HG02852 (cell line): ENCODE measurements around the gene RELL2.
A peak's percentile ranks its signal among the peaks of the same experiment; 100 is the strongest.

ENCODE experiments used
- ATAC-seq: cut with Tn5 transposase; IDR thresholded peaks from one replicate; pipeline ENCODE4 v1.9.1; 2021; ENCODE audit warnings: mild to moderate bottlenecking, moderate library complexity; ENCODE audit not compliant: unreplicated experiment

Gene RELL2

GRCh38 chr5:141649056-141649688 lies 12.4 kb downstream of the RELL2 start:
- ATAC-seq = no peak

GRCh38 chr5:141649972-141650371 lies 13.2 kb downstream of the RELL2 start:
- no peak for ATAC-seq

DNA sequence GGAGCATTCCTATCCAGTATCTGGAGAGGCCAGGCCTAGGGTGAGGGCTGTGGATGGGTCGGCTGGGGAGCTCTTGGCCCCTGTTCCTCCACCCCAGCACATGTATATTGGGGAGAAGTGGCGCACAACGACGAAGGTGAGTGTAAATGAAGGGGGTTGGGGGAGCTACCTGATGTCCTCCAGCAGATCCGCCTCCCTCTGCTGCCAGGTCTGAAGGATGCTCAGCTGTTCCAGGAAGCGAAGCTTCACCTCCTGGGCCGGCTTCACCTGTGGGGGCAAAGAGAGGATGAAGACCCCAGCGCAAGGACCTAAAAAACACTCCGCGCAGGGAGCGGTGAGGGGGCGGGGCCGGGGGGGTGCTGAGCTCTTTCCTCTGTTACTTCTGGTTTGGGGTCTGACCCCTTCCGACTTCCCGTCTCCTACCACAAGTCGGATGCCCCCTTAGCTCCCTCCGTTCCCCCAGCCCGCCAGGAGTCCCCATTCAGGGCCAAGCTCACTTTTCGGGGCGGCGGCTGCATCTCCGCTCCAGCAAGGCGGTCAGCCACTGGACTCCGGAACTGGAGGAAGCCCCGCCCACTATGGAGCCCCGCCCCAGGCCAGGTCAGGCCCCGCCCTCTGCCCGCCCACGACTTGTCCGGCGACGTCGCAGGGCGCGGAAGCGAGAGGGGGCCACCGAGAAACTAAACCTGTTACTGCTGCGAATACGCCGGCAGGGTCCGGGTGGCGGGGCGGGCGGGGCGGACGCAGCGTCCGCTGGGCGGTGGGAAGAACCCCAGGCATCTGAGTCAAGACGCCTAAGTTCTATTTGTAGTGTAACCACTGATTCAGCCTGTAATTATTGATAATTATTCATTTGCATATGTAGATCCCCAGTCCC lies 14.3 kb downstream of the RELL2 start, which contains the start of gene FCHSD1:
Gene FCHSD1 (minus strand): TSS at position 568 of the 877 bp plus-strand sequence. CDS start 50 bp downstream, at position 518.
- ATAC-seq = peak; percentile 96

DNA sequence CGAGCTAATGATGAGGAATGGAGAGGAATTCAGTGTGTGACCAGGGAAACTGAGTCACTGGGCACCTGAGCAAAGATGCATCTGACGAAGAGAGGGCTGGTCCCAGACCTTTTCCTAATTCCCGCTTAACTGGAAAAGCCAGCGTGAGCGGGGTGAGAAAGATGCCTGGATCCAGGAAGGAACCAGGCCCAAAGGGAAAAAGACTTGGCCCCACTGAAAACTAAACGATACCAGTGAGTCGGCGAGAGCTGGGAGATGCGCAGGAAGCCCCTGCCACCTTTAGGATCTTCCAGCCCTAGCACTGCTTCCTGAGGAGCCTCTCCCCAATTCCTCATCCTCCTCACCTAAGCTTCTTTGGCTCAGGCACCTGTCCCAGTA lies 14.9 kb downstream of the RELL2 start:
- no peak for ATAC-seq

GRCh38 chr5:141654298-141654697 lies 17.5 kb downstream of the RELL2 start:
- no peak for ATAC-seq

- ATAC-seq = no peak
Observed at GRCh38 chr5:141655020-141655419, 18.2 kb downstream of the RELL2 start.

- no peak for ATAC-seq
Observed at GRCh38 chr5:141656396-141656795, 19.6 kb downstream of the RELL2 start.

DNA sequence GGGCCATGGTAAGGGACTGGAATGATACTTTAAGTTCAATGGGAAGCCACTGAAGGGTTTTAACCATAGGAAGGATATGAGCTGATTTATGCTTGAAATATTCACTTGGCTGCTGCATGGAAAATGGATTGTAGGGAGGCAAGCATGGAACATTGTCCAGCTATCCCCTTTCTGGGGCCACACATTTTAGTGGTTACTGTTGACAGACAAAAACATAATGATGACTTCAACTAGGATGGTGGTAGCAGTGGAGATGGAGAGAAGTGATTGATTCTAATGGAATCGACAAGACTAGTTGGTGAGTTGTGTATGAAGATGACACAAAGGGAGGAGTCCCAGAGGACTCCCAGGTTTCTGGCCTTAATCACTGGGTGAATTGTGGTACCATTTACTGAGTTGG lies 20.6 kb downstream of the RELL2 start:
- ATAC-seq = no peak

DNA sequence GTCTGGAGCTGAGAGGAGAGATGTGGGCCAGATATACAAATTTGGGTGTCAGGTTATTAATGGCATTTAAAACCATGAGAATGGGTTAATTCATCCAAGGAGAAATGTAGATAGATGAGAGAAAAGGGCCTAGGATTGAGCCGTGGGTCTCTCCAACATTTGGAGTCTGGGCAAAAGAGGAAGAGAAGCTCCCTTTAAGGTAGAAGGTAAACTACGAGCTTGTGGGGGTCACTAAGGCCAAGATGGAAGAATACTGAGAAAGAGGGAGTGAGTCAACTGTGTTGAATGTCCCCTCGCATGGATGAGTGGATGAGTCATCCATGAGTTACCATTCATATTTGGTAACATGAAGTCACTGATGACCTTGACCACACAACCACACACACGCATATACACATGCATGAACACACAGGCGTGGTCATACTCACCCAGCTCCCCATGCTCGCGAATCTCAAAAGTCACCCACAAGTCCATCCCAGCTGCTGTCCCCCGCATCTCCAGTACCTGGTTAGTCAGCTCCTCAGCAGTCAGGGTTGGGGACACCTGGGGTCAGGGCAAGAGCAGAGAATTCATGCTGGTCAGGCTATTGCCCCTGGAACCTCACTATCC lies 21.2 kb downstream of the RELL2 start:
- peak; percentile 82 for ATAC-seq

- ATAC-seq = no peak
Observed at GRCh38 chr5:141662028-141662427, 25.2 kb downstream of the RELL2 start.

- no peak for ATAC-seq
Observed at GRCh38 chr5:141663506-141663905, 26.7 kb downstream of the RELL2 start.

GRCh38 chr5:141664733-141665461 lies 28.1 kb downstream of the RELL2 start:
- ATAC-seq = peak; percentile 92

DNA sequence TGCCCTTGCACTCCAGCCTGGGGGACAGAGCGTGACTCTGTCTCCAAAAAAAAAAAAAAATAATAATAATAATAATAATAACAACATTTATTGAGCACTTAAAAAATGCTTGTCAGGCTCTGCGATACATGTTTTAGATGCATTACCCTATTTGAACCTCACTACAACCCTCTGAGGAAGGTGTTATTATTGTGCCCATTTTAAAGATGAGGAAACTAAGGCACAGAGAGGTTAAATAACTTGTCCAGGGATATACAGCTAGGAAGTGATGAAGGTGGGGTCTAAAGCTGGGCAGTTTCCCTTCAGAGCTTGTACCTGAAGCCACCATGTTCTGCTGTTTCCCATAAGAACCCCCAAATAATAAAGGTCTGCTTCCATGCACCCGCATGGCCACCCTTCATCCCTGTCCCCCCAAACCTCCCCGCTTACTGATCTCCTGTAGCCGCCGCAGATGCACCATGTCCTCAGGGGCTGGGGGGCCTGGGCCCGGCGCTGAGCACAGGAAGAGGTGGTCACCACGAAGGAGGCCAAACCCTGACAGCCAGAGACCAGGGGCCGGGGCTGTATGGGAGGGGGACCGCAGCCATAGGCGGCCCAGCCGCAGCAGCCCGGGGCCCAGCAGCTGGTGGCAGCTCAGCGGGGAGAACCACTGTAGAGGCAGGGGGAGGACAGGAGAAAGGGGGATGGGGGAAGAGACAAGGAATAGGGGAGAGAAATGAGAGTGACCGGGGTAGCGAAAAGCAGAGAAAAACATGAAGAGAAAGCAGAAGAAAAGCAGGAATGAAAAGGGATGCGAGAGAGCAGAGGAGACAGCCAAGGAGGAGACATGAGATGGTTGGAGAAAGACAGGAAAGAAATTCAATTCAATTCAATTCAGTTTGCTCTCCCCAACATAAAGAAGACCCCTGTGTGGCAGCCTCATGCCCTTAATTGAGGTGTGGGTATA lies 29.5 kb downstream of the RELL2 start:
- no peak for ATAC-seq

DNA sequence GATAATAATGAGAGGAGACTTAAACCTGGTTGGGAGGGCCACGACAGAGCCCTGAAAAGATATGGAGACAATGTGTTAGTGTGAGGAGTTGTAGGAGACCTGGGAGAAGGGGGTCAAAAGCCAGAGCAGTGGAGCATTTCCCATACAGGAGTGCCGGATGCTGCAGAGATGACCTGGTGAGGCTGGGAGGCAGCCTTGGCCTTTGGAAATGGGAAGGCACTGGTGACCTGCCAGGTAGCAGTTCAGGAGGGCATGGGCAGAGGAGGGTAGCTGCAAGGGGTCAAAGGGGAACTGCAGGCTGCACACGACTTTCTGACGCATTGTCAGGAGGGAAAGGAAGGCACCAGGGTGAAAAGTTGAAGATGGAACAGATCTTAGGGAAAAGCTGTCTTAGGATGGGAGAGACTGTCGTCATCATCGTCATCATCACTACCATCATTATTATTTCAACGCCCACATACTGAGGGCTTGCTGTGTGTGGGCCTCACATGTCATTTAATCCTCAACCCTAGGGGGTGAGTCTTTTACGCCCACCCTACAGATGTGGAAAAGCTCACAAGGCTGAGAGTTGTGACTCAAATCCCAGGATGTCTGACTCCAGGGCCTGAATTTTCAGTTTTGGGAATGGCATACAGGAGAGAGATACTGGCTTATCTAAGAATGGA lies 31.9 kb downstream of the RELL2 start:
- no peak for ATAC-seq

DNA sequence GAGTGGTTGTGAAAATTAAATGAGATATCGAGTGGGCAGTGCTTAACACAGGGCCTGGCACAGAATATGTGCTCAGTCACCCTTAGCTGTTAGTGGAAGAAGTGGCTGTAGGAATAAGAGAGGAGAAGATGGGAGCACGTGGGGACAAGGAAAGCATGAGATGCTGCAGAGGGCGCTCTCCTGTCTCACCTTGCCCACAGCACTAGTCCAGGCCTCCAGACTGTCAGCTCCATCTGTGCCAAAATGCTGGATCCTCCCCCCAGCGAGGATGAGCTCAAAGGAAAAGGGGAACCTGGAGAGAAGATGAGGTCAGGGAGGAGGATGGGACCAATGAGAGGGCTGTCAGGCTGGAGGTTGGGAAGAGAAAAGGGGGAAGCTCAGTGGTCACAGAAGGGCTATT lies 32.7 kb downstream of the RELL2 start:
- ATAC-seq = no peak

- no peak for ATAC-seq
Observed at GRCh38 chr5:141672071-141672840, 35.5 kb downstream of the RELL2 start.

- ATAC-seq = no peak
Observed at GRCh38 chr5:141672841-141673813, 36.3 kb downstream of the RELL2 start.

DNA sequence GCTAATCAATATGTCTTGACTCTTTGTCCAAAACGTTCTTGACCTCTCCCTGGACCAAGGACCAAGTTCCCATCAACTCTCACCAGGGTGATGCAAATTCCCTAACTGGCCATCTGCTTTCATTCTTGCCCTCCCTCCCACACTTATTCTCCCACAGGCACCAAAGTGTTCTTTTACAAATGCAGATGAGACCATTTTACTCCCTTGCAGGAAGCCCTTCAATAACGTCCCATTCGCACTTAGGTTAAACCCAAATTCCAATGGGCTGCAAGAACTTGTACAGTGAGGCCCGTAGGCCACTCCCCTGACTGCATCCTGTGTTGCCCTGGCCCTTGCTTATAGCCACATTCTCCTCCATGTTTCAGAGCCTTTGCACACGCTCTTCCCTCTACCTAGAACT lies 38.0 kb downstream of the RELL2 start:
- no peak for ATAC-seq
